Measurements from ENCODE around the gene INSIG1. TPM values are rescaled to one million over a fixed set of nuclear protein-coding genes. Genes with fewer than 3 reads are reported as not detected.

The INSIG1 gene
- total RNA-seq, 1 donor from 2014 or later: 9.4 TPM

DNA sequence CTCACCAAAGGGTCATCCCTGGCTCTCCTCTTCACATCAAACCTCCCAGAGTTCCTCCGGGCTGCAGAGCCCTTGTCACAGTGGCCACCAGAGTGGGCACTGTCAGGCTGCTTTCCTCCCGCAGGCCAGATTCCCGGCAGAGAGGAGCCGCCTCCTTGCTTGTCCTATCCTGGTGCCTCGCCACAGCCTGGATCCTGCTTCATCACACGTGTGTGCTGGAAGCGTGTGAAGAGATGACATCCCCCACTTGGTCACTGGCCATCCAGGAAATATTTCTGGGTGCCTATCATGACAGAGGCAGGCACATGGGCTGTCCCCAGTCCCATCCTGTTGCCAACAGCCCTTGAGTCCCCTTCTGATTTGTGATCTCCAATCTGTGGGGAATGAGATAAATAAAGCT lies 15.0 kb downstream of the INSIG1 start:
- intact Hi-C loops (cut with DNase I): no loop called here
- ATAC-seq (no peak), DNase-seq (ENCODE audit: missing footprints) (no peak)

DNA sequence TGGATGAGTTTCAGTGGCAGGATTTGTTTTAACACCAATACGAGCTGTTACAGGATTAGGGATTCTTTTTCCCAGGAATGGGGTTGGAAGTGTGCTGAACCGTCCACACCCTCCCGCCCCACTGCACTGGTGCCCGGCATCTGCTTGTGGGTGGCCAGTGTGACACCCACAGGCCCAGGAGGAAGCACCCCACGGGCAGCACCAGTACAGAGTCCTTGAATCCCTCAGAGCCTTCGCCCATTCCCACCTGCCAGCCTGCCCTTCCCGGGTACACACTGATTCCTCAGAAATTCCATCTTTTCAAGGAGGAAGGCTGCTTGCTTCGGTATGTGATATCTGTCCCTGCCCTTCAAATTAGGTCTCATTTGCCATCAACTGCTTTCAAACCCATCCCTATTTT lies 15.4 kb downstream of the INSIG1 start:
- ATAC-seq: no peak
- intact Hi-C loops (cut with DNase I): no loop called here

DNA sequence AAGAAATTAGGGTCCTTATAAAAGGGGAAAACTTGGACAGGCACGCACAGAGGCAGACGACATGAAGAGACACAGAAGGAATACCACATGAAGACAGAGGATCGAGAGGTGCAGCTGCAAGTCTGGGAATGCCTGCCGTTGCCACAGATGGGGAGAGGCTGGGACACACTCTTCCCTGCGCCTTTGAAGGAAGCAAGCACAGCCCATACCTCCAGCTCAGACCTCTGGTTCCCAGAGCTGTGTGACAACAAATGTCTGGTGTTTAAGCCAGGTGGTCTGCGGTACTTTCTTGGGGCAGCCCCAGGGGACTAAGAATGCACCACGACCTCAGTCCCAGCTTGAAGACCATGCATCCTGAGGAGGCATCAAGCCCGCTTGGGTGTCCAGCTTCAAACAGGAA lies 18.3 kb downstream of the INSIG1 start:
- DNase-seq (ENCODE audit: missing footprints): no peak
- ATAC-seq: no peak
- intact Hi-C loops (cut with DNase I): no loop called here

More for the DNA sequence above, 15.4 kb downstream of the INSIG1 start:
- DNase-seq (ENCODE audit: missing footprints): no peak

DNA sequence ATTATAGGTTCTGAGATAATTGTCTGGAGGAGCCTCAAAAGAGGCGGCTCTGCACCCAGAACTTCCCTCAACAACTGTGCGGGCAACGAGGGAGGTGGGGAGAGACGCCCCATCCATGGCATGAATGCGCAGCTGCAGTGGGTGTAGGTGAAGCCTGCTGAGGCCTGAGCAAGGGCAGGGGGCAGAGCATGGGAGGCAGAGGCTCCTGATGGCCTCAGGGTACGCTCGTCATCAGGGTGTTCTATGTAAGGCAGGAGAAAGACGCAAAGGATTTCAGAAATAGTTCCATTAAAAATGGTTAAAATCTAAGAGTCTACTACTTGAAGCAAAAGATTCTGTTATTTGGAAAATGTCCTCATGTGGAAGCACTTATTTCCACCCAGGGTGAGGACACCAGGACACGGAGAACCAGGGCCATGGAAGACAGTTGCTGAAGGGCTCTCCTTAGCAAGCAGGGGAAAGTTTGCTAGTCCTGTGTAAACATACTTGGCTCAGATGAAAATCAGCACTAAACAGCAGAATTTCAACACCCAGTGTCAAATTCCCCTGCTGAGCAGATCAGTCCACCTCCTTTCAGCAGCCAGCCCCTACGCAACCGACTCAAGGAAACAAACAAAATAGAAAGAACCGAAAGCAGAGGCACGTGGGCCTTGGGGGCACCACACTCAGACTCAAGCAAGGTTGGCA lies 18.9 kb downstream of the INSIG1 start:
- intact Hi-C loops (cut with DNase I): no loop called here
- no peak for DNase-seq (ENCODE audit: missing footprints)
- ATAC-seq: no peak

DNA sequence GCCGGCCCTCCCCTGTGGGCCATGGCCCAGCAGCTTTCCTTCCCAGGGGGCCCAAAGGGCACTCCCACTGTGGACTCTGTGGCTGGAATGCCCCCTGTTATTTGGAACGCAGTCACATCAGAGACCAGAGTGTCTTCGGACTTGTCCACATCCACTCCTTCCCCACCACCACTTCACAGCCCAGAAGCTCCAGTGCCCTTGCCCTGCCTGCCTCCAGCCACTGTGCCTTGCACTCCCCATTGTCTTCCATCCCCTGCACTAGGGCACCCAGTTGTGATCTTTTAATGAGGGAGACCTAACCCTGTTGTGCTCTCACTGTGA lies 19.4 kb downstream of the INSIG1 start:
- DNase-seq (ENCODE audit: missing footprints): no peak
- intact Hi-C loops (cut with DNase I): no loop called here
- ATAC-seq: no peak

DNA sequence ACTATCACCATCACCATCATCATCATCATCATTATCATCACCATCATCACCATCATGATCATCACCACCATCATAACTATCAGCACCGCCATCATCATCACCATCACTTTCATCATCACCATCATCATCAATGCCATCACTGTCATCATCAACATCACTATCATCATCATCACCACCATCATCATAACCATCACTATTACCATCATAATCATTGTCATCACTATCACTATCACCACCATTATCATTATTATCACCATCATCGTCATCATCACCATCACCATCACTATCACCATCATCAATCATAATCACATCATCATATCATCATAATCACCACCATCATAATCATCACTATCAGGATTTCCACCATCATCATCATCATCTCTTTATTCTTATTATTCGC lies 20.6 kb downstream of the INSIG1 start:
- intact Hi-C loops (cut with DNase I): no loop called here
- DNase-seq (ENCODE audit: missing footprints) (no peak), ATAC-seq (no peak)

DNA sequence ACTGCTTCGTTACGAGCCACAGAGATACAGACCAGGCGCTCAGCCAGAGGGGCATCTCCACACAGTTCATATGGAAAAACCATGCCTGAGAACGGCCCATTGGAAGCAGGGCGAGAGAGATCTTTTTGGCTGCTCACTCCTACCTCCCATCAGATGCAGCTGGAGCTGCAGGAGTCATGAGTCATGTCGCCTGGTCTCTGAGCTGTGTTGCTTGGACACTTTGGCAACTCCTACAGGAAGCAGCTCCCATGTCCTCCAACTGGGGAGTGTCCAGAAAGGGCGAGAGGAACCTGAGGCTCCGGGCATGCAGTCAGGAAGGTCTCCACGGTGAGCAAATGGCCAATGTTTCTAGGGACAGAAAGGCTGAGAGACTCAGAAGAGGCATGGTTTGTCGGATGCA lies 24.9 kb downstream of the INSIG1 start:
- intact Hi-C loops (cut with DNase I): no loop called here
- DNase-seq (ENCODE audit: missing footprints): no peak
- ATAC-seq: no peak

DNA sequence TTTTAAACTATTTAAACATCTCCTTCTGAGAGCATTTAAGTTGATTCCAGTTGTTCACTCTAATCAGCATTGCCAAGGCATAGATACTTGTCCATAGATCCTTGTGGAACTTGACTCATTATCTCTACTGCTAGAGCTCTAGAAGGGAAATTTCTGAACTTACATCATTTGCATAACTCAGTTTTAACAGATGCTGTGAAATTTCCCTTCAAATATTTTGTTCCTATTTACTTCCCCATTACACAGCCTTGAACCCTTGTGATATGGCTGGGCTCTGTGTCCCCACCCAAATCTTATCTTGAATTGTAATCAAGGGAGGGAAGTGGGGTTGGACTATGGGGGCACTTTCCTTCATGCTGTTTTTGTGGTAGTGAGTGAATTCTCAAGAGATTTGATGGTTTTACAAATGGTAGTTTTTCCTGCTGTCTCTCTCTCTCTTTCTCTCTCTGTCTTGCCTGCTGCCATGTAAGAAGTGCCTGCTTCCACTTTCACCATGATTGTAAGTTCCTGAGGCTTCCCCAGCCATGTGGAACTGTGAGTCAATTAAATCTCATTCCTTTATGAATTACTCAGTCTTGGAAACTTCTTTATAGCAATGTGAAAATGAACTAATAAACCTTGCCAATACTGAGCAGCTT lies 25.4 kb downstream of the INSIG1 start:
- no peak for DNase-seq (ENCODE audit: missing footprints)
- intact Hi-C loops (cut with DNase I): no loop called here

DNA sequence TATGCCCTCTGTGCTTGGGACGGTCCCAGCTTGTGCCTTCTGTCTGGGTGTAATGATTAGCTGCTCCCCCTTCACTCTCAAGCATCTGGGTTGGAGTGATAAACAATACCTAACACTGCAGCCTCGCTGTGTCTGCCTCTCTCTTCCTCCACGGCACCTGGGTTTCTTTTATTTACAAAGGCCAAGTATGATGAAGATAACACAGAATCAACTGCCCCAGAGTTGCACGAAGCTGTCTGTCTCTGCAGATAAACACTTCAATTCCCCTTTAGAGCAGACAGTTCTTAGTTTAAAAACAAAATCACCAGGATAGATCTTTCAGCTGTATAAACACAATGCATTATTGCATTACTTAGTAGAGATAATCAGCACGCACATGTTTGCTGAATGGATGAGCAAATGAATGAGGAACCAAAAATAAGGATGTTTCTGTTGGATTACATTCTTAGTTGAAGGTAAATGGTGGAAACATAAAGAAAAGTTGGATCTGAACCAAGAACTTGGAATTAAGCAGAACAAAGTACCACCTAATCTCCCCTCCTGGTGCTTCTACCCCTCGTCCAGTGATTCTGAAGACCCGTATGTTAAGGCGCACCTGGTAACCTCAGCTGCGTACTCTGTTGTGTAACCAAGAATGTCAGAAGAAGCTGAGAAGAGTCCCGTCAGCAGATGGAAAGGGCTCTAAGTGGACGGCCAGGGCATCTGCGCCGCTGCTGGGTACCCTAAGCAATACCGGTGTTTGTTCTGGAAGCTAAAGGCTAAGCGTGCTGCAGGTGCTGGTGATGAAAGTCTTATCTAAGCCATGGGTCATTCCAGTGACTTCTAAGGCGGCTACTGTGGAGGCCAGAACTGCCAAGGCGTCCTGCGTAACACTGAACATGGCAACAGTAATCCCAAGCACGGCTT lies 26.6 kb downstream of the INSIG1 start:
- DNase-seq (ENCODE audit: missing footprints): no peak
- no peak for ATAC-seq
- intact Hi-C loops (cut with DNase I): no loop called here

More for the DNA sequence above, 25.4 kb downstream of the INSIG1 start:
- no peak for ATAC-seq

DNA sequence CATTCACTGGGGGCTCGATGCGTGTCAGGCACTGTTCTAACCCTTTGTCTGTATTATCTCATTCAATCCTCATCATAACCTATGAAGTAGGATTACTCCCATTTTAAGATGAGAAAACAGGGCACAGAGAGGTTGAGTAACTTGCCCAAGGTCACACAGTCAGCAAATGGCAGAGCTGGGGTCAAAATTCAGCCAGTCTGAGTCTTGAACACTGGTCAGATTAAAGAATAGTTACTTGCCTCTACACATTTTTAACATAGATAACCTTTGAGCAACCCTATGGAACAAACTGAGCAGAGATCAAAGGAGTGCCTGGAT lies 27.2 kb downstream of the INSIG1 start:
- intact Hi-C loops (cut with DNase I): no loop called here
- DNase-seq (ENCODE audit: missing footprints) (no peak), ATAC-seq (no peak)

DNA sequence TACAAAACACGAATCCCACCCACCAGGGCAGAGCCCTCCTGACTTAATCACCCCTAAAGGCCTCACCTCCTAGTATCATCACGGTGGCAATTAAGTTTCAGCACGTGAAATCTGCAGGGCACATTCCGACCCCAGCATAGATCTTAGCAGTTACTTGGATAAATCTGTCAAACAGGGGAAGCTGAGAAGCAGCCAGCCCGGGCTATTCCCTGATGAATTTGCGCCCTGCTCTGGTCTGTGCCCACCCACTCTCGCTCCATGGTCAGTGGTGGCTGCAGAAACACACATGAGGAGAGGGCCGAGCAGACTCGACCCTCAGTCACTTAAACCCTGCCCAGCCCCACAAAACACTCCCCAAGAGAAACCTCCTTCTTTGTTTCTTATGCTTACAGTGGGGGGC lies 28.7 kb downstream of the INSIG1 start:
- no peak for DNase-seq (ENCODE audit: missing footprints)
- intact Hi-C loops (cut with DNase I): no loop called here
- no peak for ATAC-seq

DNA sequence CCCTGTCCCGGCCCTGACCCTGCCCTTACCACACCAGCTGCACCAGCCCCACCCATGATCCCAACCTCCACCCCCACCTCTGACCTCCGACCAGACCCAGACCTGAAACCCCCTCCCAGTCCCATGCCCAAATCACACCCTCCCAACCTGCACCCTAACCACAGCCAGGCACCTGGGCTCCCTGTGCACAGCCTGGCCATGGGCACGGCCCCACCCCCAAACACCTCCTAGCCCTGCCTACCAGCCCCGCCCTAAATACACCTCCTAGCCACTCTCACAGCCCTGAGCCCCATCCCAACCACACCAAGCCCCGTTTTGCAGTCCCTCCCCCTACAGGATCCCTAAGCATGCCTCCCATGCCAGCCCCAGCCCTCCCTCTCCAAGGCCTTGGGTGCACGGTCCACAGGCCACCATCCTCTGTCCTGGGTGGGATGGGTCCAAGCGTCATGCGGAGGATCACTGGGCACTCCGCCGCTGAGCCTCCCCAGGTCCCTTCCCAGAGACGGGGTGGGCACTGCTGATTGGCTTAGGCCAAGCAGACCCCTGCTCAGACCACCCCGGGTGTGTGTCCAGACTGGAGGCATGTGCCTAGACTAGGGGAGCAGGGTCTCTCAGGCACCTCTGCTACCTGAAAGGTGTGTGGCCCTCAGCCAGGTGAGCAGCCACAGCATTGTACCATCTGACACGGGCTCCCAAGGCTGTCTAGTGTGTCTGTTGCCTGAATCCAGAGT lies 30.1 kb downstream of the INSIG1 start:
- no peak for ATAC-seq
- intact Hi-C loops (cut with DNase I): no loop called here
- no peak for DNase-seq (ENCODE audit: missing footprints)

DNA sequence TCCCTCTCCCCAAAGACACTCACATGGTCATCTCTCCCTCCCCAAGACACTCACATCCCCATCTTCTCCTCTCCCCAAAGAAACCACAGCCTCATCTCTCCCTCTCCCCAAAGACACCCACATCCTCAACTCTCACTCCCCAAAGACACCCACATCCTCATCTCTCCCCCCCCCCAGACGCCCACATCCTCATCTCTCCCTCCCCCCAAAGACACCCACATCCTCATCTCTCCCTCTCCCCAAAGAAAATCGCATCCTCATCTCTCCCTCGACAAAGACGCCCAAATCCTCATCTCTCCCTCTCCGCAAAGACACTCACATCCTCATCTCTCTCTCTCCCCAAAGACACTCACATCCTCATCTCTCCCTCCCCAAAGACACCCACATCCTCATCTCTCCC lies 31.5 kb downstream of the INSIG1 start:
- intact Hi-C loops (cut with DNase I): no loop called here
- no peak for DNase-seq (ENCODE audit: missing footprints)
- no peak for ATAC-seq

DNA sequence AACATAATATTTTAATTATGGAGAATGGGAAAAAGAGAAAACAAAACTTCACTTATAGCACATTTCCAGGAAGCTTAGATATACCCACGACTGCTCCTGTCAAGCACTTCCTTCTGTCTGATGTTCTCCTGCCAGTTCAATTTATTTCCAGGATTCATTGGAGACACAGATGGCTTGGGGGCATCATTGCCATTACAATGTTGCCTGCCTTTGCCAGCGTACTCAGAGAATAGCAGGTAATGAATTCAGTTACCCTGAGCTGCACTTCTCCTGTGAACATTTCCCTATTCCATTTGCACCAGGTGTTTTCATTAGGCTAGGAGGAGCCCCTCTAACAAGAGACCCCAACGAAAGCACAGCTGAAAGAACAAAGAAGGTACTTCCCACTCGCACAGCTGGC lies 33.7 kb downstream of the INSIG1 start:
- DNase-seq (ENCODE audit: missing footprints) (no peak), ATAC-seq (no peak)
- intact Hi-C loops (cut with DNase I): no loop called here

DNA sequence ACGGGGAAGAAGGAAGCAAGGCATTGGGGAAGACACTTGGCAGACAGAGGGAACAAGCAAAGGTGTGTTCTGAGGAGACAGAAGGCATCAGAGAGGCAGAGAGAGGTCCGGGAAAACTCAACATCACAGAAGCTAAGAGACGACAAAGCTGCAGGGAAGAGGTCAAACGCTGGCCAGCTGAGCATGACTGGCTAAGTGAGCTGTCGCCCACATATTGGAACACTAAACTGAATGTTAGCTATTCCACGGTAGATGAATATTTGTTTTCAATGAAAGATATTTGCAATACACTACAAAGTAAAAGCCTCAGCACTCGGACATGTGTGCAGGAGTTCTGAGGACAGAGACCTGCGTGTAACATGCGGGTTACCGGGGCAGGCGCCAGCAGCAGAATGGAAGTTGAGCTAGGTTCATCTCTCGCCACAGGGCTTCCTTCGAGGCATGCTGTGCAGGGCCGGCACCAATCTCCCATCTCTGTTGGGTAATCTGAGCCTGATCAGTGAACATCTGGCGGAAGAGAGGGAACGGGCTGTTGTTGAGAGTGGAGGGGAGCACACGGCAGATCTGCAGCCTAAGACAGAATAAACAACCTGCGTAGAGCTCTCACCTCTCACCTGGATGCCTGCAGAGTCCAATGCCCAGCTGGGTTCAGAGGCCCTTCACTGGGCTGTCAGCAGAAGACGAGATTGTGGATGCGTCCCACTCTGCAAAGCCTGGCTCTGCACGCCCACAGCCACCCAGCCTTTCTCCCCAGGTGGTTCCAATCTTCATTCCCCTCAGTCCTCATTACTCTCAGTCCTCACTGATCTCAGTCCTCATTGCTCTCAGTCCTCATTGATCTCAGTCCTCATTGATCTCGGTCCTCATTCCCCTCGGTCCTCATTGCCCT lies 35.9 kb downstream of the INSIG1 start:
- no peak for ATAC-seq
- DNase-seq (ENCODE audit: missing footprints): no peak
- intact Hi-C loops (cut with DNase I): no loop called here

DNA sequence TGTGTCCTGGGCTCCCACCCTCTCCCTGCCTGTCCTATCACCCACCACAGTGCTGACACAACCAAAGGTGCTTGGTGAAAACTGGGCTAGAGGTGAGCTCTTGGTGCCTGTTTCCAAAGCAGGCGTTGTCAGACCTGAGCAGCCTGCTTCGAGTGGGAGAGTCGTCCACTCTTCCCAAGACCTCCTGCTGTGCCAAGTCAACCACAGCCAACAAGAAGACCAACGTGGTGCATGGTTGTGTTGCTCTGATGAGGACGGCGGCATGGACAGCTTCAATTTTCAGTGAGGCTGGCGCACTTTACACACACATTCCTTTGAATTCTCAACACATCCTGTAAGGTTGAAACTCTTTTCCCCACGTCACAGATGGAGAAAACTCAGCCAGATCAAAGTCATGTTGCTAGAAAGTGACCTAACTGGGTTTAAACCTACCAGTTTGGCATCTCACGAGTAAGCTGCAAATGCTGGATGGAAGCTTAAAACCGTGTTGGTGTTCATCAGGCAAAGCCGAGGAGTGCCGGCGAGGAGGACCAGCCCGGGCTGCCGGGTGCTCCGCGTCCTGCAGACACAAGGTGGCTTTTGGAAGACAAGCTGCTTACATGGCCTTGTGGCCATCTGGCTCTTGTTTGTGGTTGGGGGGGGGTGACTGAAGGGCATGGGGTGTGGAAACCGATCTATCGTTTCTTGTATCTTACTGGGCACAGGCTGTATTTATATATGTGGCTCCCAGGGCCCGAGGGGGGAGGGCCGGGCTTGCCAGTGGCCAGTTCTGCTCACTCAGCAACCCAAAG lies 39.3 kb downstream of the INSIG1 start:
- ATAC-seq (no peak), DNase-seq (ENCODE audit: missing footprints) (no peak)
- intact Hi-C loops (cut with DNase I): no loop called here

DNA sequence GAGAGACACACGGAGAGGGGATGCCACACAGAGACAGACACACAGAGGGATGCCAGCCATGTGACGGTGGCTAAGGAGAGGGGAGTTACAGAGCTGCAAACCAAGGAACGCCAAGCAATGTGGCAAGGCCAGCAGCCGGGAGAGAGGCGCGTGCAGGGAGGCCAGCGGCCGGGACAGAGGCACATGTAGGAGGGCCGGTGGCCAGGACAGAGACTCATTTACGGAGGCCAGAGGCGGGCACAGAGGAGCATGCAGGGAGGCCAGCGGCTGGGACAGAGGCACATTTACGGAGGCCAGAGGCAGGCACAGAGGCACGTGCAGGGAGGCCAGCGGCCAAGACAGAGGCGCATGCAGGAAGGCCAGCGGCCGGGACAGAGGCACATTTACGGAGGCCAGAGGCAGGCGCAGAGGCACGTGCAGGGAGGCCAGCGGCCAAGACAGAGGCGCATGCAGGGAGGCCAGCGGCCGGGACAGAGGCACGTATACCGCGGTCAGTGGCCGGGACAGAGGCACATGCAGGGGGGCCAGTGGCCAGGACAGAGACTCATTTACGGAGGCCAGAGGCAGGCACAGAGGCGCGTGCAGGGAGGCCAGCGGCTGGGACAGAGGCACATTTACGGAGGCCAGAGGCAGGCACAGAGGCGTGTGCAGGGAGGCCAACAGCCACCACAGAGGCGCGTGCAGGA lies 40.4 kb downstream of the INSIG1 start:
- ATAC-seq (no peak), DNase-seq (ENCODE audit: missing footprints) (no peak)
- intact Hi-C loops (cut with DNase I): no loop called here

Measured in Right ventricle myocardium inferior (tissue), 1 donor.